Osteocyte (in vitro differentiated cells): ENCODE results near the gene IBA57. TPM values are rescaled to one million over a fixed set of nuclear protein-coding genes. Genes with fewer than 3 reads are reported as not detected.

Experiments
- DNase-seq: peaks from one replicate; pipeline ENCODE4 v3.0.0; 2021; ENCODE audit warnings: mixed read lengths; ENCODE audit not compliant: unreplicated experiment; ENCODE audit errors: extremely low spot score
- H3K27ac Mint-ChIP-seq: one replicate; pipeline ENCODE4 v1.8.0; 2021; ENCODE audit warnings: mild to moderate bottlenecking, mixed read lengths; ENCODE audit not compliant: unreplicated experiment
- H3K27me3 Mint-ChIP-seq: one replicate; pipeline ENCODE4 v1.8.0; 2021; ENCODE audit warnings: mixed read lengths; ENCODE audit not compliant: unreplicated experiment
- H3K36me3 Mint-ChIP-seq: one replicate; pipeline ENCODE4 v1.8.0; 2021; ENCODE audit warnings: mixed read lengths; ENCODE audit not compliant: unreplicated experiment
- H3K4me1 Mint-ChIP-seq: one replicate; pipeline ENCODE4 v1.8.0; 2021; ENCODE audit warnings: mixed read lengths; ENCODE audit not compliant: unreplicated experiment
- H3K4me3 Mint-ChIP-seq: one replicate; pipeline ENCODE4 v1.8.0; 2021; ENCODE audit warnings: mild to moderate bottlenecking, moderate library complexity, mixed read lengths; ENCODE audit not compliant: unreplicated experiment
- H3K9me3 Mint-ChIP-seq: one replicate; pipeline ENCODE4 v1.8.0; 2021; ENCODE audit warnings: mixed read lengths; ENCODE audit not compliant: unreplicated experiment
- CTCF ChIP-seq: fragments of 200-600 bp; sonication (generic); IDR thresholded peaks from 2 replicates; pipeline ENCODE4 v1.5.0; 2021; ENCODE audit warnings: antibody characterized with exemption, mild to moderate bottlenecking, moderate library complexity
- total RNA-seq: library from RNA; stranded (reverse); gene quantifications from 2 replicates; pipeline ENCODE4 v1.2.1, GENCODE V29; 2021

IBA57 gene
- total RNA-seq, 1 donor from 2014 or later = 8.1 TPM

GRCh38 chr1:228144193-228144992, 21.2 kb upstream of the IBA57 start:
- no peak for TF ChIP-seq CTCF
- Mint-ChIP-seq H3K36me3 (no peaks in the 10 kb centered on the region), H3K27me3 (no peaks in the 10 kb centered on the region), H3K4me3 (no peak overlapping the region), H3K4me1 (peaks cover 36% of the 10 kb centered on the region), H3K27ac (no peak overlapping the region), H3K9me3 (no peaks in the 10 kb centered on the region)
- no peak for DNase-seq

- H3K27ac Mint-ChIP-seq = no peak overlapping the region
- peaks cover 36% of the 10 kb centered on the region for H3K4me1 Mint-ChIP-seq
- H3K4me3 Mint-ChIP-seq = no peak overlapping the region
- H3K36me3 Mint-ChIP-seq = no peaks in the 10 kb centered on the region
- TF ChIP-seq CTCF = no peak
- no peaks in the 10 kb centered on the region for H3K27me3 Mint-ChIP-seq
- no peak for DNase-seq
- no peaks in the 10 kb centered on the region for H3K9me3 Mint-ChIP-seq
Observed at GRCh38 chr1:228144993-228145343, 20.6 kb upstream of the IBA57 start.

- TF ChIP-seq CTCF = no peak
- Mint-ChIP-seq H3K4me3 (no peak overlapping the region), H3K4me1 (peaks cover 36% of the 10 kb centered on the region), H3K27me3 (no peaks in the 10 kb centered on the region), H3K9me3 (no peaks in the 10 kb centered on the region), H3K27ac (no peak overlapping the region), H3K36me3 (no peaks in the 10 kb centered on the region)
- peak; percentile 83 for DNase-seq
Observed at GRCh38 chr1:228145463-228146416, 19.9 kb upstream of the IBA57 start.

GRCh38 chr1:228146417-228147150, 19.0 kb upstream of the IBA57 start:
- no peak overlapping the region for H3K4me3 Mint-ChIP-seq
- no peak for DNase-seq
- H3K9me3 Mint-ChIP-seq = no peaks in the 10 kb centered on the region
- H3K27me3 Mint-ChIP-seq = no peaks in the 10 kb centered on the region
- H3K36me3 Mint-ChIP-seq = no peaks in the 10 kb centered on the region
- no peak overlapping the region for H3K27ac Mint-ChIP-seq
- no peak for TF ChIP-seq CTCF
- peaks cover 28% of the 10 kb centered on the region for H3K4me1 Mint-ChIP-seq
